Measurements from ENCODE around the gene RC3H2.
"Not testable (repeated sequence)": the region's sequence is repeated elsewhere in the genome, so short reads cannot be mapped to it uniquely, and the experiment has no call there.

Gene RC3H2

DNA sequence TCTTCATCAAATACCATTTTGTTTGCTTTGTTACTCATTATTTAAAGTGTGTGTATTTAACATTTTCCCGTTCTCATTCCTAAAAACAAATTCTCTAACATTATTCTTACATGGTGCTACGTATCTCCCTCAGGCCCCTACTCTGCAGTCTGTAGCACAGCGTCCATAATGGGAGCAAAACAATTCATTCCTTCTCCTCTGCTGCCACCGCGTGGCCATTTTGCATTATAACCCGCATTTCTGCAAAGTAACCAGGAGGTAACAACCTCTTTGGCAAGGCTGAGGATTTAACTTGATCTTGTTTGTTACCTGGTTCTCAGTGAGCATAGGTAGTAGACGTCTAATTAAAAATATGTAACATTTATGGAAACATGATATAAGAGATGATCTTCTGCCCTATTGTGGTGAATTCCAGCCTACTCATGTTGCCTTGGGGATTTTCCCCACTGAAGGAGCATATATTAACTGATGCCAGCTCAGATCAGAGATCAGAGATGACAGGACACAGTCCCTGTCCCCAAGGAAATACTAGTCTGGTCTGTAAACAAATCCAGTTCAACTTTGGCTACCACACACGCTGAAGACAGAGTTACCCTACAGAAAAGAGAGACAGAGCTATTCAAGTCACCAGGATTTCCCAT is 94.7 kb downstream of the RC3H2 start:
- peak; percentile 9 for FAIRE-seq
- DNase-seq (ENCODE audit: low spot score) = peak; percentile 70

DNA sequence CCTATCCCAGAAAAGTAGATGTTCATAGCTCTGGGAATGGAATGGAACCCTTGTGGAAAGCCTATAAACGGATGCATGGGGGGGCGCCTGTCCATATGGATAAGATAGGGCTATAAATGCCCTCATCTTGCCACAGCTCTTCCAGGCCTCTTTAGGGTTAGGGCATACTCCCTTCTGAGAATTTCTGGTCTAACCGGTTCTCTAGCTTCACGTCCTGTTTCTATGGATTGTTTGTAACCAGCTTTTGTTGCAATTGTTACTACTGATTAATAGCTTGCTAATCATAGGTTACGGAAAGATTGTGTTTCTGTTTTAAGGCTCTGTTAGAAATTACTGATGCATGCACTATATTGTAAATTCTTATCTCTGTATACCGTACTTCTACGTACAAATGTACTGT is 95.9 kb downstream of the RC3H2 start:
- FAIRE-seq = not testable (repeated sequence)

DNA sequence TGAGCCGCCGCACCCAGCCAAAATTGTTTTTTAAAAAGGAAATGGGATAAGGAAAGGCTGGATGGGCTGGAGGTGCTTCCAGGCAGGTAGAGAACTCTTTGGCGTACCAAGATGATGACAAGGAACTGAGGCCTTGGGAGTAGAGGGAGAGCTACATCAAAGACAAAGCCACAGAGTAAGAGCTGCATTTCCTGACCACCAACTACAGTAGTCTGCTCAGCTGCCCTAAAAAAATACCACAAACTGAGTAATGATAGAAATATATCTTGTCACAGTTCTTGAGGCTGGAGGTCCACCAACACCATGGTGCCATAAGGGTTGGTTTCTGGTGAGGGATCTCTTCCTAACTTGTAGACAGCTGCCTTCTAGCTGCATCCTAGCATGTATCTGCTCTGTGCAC is 97.0 kb downstream of the RC3H2 start:
- FAIRE-seq = no peak

More for the DNA sequence above, 95.9 kb downstream of the RC3H2 start:
- DNase-seq (ENCODE audit: low spot score) = not testable (repeated sequence)

DNA sequence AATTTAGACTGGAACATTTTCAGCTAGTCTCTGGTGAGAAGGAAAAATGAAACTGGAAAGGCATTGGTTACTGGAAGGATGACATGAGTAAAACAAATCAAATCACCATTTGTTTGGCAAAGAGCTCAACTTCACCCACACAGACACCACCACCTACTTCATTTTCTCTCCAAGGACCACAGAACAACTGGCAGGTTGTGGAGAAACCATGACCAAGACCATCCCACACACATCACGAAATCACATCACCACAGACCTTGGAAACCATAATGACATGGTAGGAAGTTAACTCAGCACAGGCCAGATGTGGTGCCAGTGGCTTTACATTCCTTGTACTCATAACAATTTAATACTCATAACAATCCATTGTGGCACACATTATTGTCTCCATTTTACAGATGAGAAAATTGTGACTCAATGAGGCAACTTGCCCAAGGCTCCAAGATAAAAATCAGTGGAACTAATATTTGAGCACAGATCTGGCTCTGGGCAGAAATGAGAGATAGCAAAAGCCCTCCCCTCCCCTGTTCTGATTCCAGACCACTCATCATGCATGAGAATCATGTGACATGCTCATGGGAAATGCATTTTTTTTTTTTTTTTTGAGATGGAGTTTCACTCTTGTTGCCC is 97.8 kb downstream of the RC3H2 start:
- no peak for DNase-seq (ENCODE audit: low spot score)
- no peak for FAIRE-seq

More for the DNA sequence above, 97.0 kb downstream of the RC3H2 start:
- DNase-seq (ENCODE audit: low spot score) = no peak

DNA sequence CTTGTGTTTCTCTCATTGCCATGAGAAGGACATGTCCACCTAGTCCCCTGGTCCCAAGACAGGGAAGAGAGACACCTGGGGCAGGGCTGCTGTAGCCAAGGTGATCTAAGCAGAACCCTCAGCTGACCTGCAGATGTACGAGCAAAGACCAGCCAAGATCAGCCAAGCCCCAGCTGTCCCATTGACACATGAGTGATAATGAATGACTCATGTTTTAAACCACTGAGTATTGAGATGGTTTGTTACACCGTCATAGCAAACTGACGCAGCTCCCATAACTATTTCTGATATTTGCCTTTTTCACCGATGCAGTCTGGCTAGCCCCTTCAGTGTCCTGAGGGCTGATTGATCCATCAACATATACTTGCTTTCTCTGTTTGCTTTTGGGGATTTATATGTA is 98.5 kb downstream of the RC3H2 start:
- DNase-seq (ENCODE audit: low spot score) = no peak
- FAIRE-seq = no peak

DNA sequence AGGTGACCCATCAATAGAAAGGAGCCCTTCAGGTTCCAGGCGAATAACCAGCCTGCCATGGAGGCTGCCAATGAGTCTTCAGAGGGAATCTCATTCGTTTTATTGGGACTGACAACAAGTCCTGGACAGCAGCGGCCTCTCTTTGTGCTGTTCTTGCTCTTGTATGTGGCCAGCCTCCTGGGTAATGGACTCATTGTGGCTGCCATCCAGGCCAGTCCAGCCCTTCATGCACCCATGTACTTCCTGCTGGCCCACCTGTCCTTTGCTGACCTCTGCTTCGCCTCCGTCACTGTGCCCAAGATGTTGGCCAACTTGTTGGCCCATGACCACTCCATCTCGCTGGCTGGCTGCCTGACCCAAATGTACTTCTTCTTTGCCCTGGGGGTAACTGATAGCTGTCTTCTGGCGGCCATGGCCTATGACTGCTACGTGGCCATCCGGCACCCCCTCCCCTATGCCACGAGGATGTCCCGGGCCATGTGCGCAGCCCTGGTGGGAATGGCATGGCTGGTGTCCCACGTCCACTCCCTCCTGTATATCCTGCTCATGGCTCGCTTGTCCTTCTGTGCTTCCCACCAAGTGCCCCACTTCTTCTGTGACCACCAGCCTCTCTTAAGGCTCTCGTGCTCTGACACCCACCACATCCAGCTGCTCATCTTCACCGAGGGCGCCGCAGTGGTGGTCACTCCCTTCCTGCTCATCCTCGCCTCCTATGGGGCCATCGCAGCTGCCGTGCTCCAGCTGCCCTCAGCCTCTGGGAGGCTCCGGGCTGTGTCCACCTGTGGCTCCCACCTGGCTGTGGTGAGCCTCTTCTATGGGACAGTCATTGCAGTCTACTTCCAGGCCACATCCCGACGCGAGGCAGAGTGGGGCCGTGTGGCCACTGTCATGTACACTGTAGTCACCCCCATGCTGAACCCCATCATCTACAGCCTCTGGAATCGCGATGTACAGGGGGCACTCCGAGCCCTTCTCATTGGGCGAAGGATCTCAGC is 104.8 kb downstream of the RC3H2 start, which contains the start of gene OR1K1:
OR1K1 (plus strand) TSS at position 58 of the 995 bp plus-strand sequence; CDS start at position 58, 0 bp downstream.
- FAIRE-seq (no peak), DNase-seq (ENCODE audit: low spot score) (no peak)

DNA sequence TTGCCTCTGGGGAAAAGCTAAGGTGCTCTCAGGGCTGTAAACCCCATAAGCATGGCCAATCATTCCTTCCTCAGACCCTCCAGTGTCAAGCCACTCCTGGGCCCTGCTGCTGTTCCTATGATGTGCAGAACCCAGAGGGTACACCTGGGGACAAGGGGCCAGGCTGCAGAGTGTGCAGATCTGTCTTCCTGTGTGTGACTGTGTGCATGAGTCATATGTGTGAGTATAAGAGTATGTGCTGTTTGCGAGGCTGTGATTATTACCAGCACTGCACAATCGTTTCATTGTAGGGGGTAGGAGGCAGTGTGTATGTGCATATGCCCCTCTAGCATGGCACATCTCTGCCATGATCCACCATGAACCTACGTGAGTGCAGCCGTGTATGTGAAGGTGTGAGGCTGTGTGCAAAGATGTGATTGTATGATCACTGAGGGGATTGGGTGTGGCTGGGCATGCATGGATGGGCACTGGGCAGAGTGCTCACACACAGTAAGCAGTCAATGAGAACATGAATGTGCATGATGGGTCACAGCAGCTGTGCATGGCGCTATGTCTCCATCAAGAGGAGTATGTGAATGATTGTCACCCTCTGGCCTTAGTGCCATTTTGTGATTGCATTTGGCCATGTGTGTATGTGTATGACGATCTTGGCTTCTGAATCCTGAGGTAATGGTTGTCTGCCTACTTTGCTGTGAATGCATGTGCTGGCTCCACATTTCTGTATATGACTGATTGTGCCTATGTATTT is 107.7 kb downstream of the RC3H2 start:
- DNase-seq (ENCODE audit: low spot score) = no peak
- FAIRE-seq = no peak

Measured in urothelium cell line (cell line).